GM21723 (cell line): Measurements from ENCODE around the gene C9orf85.
"Not testable (repeated sequence)": the region's sequence is repeated elsewhere in the genome, so short reads cannot be mapped to it uniquely, and the experiment has no call there.

Source experiments
- ATAC-seq: cut with Tn5 transposase; IDR thresholded peaks from one replicate; pipeline ENCODE4 v1.9.1; 2021; ENCODE audit warnings: mild to moderate bottlenecking, moderate library complexity; ENCODE audit not compliant: unreplicated experiment

C9orf85 gene, protein sequence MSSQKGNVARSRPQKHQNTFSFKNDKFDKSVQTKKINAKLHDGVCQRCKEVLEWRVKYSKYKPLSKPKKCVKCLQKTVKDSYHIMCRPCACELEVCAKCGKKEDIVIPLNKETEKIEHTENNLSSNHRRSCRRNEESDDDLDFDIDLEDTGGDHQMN

DNA sequence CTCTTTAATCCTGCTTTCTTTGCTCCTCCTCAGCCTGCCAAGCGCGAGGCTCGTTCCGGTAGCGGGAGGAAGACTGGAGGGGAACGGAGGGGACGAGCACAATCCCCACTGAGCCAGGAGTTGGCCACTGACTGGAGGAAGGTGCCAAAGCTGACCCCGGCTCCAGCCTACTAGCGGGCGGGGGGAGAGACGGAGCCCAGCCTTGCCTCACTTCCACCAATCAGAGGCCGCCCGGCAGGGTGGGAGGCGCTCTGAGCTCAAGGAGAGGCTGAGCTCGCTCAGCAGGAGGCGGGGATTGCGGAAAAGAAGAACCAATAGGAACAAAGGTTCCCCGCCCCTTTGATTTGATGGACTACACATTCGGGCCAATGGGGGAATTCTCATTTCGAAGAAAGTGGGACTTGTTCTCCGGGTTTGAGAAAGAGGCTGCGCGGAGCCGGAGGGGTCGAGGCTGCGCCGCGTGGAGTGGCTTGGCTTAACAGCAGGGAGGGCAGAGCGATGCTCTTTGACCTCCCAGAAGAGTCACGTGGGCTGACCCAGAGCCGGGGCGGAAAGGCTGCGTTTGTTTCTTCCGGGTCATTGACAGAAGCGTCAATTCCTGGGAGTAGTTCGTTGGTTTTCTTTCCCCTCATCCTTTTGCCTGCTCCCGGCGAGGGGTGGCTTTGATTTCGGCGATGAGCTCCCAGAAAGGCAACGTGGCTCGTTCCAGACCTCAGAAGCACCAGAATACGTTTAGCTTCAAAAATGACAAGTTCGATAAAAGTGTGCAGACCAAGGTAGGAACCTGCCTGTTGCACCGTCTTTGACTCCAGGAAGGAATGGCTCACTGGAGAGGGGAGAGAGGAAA, at the start of gene C9orf85, which contains the start of gene ABHD17B:
Gene C9orf85, plus strand, starts transcription at position 579 of the 847 bp plus-strand sequence. Its CDS starts 96 bp downstream, at position 675.
Gene ABHD17B, minus strand, starts transcription at position 133 of the 847 bp plus-strand sequence. CDS start 36,113 bp downstream, outside the sequence.
- peak; percentile 92 for ATAC-seq

DNA sequence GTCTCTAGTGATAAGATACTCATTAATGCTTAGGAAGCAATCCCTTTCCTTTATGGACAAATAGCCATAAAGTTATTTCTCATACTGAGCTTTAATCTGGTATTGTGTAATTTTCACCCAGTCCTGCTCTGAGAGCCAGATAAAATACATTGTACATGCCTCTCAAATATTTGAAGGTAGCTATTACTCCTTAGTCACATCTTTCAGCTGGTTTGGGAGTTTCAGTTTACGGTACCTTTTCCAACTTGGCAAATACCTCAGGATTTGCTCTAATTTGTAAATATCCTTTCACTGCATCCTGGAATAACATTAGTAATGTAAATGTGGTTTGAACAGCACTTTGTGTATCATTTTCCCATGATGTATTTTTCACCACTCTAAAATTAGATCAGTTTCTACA, 47.8 kb upstream of the C9orf85 start:
- ATAC-seq = no peak

DNA sequence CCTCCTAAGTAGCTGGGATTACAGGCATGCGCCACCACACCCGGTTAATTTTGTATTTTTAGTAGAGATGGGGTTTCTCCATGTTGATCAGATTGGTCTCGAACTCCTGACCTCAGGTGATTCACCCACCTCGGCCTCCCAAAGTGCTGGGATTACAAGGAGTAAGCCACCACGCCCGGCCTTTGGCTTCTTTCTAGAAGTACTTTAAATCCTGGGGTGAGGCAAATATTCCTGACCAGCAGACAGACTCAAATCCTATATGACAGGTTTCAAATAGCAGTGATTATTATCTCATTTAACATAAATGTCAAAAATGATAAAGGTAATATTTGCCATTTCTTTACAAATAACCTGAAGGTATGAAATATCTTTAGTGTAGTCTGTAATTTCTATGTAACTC, 36.1 kb upstream of the C9orf85 start:
- no peak for ATAC-seq

DNA sequence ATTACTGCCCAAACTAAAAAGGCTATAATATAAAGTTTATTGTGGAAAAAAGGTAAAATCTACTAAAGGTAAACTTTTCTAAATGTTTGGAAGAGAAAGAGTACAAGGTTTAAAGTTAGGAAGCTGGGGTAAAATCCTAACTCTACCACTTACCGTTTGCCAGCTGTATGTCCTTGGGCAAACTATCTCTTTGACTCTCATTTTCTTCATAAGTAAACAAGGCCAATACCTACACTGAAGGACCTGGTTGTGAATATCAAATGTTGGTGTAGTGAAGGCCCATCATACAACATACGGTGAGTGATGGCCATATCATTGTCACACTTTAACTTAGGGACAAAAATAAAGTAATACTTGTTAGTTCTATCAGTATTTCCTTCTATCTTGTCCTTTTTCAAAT, 35.3 kb upstream of the C9orf85 start:
- ATAC-seq = no peak

DNA sequence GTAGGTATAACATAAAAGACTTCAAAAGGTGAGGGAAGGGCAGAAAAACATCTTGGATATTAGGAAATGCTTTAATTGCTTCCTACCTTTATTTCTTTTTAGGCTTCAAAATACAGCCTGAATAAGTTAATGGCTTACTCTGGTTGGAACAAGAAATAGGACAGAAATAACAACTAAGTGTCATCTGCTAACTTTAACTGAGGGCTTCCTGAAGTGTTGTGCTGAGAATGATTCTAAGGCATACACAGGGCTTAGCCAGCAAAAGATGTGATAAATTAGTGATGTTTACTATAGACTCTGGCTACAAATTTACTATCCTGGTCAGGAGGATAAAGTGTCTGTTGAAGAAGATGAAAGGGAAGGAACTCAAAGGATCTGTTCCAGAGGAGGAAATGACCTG, 34.6 kb upstream of the C9orf85 start:
- ATAC-seq = no peak

DNA sequence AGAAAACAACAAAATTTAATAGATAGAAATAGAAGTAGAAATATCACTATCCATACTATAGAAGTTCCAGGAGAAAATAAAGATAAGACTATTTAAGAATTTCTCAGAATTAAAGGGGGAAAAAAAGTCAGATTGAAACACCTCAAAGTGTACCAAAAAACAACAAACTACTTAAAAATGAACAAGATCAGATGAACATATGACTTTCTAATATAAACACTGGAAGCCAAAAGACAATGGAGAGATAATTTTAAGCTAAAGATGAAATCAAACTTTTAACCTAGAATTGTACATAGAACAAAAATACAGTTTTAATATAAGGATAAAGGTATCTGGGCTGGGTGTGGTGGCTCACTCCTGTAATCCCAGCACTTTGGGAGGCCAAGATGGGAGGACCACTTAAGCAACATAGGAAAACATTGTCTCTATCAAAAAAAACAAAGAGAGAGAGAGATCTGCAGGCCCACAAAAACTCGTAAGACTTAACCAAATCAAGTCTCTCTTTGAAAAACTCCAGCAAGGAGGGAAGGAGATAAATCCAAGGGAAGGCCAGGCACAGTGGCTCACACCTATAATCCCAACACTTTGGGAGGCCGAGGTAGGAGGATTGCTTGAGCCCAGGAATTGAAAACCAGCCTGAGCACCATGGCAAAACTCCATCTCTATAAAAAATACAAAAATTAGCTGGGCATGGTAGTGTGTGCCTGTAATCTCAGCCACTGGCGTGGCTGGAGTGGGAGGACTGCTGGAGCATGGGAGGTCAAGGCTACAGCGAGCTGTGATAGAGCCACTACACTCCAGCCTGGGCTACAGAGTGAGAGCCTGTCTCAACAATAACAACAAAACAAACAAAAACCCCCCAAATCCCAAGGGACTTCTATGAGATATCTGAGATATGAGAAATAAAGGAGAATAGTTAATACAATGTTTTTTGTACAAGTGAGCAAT, 32.8 kb upstream of the C9orf85 start:
- ATAC-seq = no peak

DNA sequence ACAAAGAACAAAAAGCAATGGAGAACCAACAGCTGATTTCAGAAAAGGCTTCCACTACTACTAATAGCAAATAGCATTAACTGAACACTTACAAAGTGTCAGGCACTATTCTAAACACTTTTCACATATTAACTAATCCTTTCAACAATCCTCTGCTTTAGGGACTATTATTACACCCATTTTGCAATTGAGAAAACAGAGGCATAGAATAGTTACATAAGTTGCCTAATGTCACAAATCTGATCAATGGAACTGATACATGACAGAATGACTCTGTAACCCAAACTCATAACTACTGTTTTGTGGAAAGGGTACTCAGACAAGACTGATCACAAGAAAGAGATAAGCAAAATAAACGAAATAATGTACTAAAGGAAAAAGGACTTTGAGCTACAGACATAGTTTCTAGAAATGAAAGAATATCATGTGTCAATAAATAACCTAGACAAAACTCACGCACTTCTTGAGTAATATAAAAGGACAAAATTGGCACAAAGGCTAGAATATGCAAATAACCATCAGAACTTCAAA, 31.7 kb upstream of the C9orf85 start:
- ATAC-seq = no peak

DNA sequence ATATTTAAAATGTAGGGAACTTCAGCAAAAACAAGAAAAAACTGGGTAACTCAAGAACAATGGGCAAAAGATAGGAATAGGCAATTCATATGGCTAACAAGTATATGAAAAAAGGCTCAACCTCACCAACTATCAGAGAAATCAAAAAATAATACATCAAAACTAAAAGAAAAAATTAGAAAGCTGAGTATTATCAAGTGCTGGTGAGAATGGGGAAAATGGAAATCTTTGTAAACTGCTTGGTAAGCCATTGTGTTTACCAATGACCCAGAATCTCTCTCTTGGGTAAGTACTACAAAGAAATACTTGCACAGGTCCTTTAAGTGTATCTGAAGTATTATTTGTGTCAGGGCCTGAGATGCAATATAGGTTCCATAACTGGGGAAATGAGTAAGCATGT, 27.4 kb upstream of the C9orf85 start:
- ATAC-seq = no peak

DNA sequence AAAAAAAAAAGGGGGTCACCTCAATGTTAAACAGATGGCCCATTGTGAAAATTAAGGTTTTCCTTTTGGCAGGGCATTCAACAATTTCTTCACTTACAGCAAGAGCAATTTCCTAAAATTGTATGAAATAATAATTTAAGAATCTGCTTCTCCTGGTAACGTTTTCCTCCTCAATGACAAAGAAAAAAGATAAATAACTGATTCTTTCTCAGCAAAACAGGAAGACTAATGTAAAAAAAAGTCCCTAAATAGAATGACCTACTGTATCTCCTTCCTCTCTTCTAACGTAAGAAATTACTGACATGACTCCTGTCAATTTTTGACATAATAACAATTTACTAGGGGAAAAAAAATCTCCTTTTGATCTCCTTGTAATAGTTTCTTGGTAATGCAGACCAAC, 26.0 kb upstream of the C9orf85 start:
- ATAC-seq = no peak

DNA sequence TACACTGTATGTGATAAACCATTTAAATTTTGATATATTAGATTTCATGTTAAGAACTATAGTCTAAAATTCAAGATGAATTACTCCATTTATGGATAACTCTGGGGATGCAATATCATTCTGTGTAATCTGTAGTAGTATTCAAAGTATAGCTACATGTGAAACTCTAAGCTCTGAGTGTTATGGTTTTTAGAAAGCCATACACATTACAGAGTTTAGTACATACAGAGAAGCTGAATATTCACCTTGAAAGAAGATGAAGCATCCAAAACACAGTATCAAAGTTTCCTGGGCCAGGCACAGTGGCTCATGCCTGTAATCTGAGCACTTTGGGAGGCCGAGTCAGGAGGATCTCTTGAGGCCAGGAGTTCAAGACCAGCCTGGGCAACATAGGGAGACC, 25.4 kb upstream of the C9orf85 start:
- ATAC-seq = no peak

DNA sequence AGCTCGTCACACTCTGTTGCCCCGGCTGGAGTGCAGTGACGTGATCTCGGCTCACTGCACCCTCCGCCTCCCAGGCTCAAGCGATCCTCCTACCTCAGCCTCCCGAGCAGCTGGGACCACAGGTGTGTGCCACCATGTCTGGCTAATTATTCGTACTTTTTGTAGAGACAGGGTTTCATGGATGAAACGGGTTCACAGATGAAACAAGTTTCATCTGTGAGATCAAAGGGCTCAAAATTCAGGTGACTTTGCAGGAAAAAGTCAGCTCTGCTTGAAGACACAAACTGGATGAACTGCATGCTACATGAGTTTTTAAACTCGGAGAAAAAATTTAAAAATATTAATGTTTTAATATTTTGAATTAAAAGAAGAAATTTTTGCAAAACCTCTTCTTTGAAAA, 24.9 kb upstream of the C9orf85 start:
- no peak for ATAC-seq

DNA sequence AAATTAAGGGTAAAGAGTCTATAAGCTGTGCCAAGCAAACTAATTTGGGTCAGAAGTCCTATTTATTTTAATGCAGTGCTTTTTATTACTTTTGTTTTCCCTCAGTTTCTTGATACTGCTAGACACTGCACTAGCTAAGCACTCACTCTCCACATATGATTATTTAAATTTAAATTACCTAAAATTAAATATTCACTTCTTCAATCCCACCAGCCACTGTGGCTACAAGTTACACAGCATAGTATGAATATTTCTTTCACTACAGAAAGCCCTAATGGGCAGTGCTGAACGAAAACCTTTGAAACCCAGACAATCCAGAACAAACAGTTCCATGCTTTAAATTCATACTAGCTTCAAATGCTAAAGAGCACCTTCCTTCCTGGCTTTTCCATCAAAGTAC, 24.1 kb upstream of the C9orf85 start:
- ATAC-seq = no peak

DNA sequence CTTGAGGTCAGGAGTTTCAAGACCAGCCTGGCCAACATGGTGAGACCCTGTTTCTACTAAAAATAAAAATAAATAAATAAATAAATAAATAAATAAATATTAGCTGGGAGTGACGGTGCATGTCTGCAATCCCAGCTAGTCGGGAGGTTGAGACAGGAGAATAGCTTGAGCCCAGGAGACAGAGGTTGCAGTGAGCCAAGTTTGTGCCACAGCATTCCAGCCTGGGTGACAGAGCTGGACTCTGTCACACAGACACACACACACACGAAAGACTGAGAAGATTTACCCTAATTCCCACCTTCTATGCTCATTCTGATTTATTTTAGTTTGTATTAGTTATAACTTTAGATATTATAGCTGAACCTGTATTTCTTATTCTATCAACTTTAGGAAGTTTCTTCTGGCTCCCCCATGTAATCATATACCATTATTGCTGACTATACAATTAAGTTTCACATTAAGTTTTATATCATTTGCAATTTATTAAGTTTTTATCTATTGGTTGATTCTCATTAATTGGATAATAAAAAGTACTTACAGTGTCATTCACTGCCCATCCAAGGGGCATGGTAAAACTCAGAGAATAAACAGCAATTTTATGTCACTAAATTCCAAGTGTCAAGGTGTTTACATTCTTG, 21.3 kb upstream of the C9orf85 start:
- ATAC-seq = no peak

DNA sequence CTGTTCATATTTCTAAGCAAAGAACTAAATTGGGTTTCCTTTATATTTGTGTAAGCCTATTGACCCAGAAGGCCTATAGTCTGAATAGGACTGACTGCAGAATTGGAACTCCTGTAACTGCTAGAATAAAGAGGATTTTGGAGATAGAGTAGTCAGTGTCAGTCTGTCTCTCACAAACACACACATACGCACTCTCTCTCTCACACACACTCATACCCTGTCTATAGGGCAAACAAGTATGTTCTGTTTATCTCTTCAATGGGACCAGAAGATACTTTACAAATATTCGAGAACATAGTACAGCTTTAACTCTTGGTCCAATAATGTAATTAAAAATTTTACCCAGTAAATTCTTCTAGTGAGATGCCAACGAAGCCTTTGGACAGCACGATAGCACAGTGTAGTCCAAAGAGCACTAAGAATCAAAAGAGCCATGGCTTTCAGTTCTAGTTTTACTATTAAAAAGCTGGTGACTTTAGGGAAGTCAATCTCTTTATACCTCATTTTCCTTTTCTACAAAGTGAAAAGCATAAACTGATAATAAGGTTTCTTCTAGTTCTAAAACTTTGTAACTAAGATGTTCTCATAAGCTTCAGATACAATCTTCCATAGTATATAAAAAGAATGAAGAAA, 19.8 kb upstream of the C9orf85 start:
- ATAC-seq = no peak

DNA sequence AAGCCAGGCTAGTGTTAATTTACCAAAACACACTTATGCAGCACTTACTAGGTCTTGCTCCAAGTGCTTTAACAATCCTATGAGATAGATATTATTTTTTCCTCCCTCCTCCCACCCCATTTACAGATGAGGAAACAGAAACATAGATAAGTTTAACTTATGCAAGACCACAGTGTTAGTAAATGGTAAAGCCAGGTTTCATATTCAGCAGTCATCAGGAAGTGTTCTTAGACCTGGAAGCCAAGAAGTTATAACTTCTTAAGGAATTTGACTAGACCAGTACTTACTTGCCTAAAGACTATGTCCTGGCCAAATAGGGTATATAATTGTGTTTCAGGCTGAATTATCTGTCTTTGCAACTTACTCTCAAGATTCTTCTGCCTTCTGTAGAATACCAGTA, 16.3 kb upstream of the C9orf85 start:
- peak; percentile 56 for ATAC-seq

DNA sequence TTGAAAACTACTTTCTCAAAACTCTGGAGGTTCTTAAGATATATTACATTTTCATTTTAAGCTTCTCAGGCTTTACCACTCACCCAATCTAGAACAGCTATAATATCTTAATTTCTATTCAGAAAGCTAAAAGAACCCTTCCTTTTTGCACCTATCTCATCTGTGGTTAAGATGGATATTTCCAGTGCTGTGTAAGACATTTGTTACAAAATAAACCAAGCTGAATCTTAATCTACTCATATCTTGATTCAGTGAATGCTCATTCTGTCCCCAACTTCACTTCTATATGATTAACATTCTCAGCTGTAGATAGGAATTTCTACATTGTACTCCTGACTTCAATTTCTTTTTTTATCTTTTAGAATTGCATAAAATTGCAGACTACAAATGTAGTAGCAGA, 15.5 kb upstream of the C9orf85 start:
- no peak for ATAC-seq

DNA sequence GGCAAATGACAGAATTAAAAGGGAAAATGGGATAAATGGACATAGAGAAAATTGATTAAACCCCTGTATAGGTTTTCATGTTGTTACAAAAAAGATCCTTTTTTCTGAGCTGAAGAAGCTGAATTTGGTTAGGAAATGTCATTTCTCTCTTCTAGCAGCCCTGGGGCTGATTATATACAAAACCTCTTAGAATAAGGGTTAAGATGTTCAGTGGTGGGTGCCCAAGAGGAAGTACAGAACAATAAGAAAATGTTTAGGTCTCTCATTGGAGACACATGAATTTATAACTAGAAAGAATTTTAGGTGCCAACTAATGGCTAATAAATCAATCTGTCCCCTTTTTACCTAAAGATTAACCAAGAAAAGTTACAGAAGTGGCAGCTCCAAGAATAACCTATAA, 14.7 kb upstream of the C9orf85 start:
- no peak for ATAC-seq

DNA sequence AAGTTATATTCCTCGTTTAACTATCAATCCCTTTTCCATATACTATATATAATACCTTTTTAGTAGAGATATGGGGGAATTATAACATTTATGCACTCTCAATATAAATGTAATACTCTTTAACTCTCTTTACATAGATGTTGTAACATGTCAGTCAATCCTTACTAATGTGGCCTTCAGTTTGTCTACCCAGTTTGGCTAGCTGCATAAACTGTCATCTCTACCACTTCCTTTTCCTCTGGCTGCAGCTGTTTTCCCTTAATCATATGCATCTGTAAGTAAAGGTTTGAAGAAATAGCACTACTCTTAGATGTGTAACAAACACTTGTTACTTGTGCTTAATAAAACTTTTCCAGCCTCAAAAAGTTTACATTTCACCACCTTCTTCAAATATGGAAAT, 13.9 kb upstream of the C9orf85 start:
- peak; percentile 64 for ATAC-seq

DNA sequence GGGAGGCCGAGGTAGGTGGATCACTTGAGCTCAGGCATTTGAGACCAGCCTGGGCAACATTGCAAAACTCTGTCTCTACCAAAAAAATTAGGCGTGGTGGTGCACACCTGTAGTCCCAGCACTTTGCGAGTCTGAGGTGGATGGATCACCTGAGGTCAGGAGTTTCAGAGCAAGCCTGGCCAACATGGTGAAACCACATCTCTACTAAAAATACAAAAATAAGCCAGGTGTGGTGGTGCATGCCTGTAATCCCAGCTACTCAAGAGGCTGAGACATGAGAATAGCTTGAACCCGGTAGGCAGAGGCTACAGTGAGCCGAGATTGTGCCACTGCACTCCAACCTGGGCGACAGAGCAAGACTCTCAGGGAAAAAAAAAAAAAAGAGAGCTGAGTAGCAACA, 12.7 kb upstream of the C9orf85 start:
- not testable (repeated sequence) for ATAC-seq
